ENCODE results near the gene NPTXR.

Gene NPTXR

GRCh38 chr22:38786631-38787030, 57.2 kb downstream of the NPTXR start:
- Mint-ChIP-seq H3K4me3 (no peak overlapping the region), H3K36me3 (no peaks in the 10 kb centered on the region), H3K9me3 (no peaks in the 10 kb centered on the region), H3K4me1 (peaks cover 7% of the 10 kb centered on the region), H3K27ac (no peak overlapping the region)
- DNase-seq (ENCODE audit: low spot score in 2 of 2) (no peak), ATAC-seq (no peak)

DNA sequence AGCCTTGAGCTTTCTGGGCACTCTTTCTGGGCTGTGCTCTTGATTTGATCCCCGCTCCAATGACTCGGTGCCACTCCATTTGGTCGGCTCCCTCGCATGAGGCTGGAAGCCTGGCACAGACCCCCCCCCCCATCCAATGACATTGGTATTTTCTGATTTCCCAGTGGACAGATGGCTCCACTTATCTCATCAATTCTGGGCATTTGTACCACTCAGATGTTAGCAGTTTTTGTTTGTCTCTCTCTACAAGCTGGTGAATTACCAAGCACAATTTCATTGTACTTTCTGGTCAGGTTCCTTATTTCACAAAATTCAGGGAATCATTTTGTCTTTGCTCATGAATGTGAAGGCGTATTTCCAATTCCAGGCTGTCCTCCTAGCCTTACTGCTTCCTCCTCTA, 59.0 kb downstream of the NPTXR start:
- no peak for ATAC-seq
- Mint-ChIP-seq H3K4me3 (no peak overlapping the region), H3K9me3 (no peaks in the 10 kb centered on the region), H3K4me1 (peaks cover 7% of the 10 kb centered on the region), H3K36me3 (no peaks in the 10 kb centered on the region), H3K27ac (no peak overlapping the region)
- no peak for DNase-seq (ENCODE audit: low spot score in 2 of 2)

GRCh38 chr22:38784035-38784434, 59.8 kb downstream of the NPTXR start:
- DNase-seq (ENCODE audit: low spot score in 2 of 2) (no peak), ATAC-seq (no peak)
- H3K4me3 Mint-ChIP-seq = no peak overlapping the region
- H3K36me3 Mint-ChIP-seq = no peaks in the 10 kb centered on the region
- peaks cover 7% of the 10 kb centered on the region for H3K4me1 Mint-ChIP-seq
- H3K9me3 Mint-ChIP-seq = no peaks in the 10 kb centered on the region
- H3K27ac Mint-ChIP-seq = peak overlapping the region; percentile 79

DNA sequence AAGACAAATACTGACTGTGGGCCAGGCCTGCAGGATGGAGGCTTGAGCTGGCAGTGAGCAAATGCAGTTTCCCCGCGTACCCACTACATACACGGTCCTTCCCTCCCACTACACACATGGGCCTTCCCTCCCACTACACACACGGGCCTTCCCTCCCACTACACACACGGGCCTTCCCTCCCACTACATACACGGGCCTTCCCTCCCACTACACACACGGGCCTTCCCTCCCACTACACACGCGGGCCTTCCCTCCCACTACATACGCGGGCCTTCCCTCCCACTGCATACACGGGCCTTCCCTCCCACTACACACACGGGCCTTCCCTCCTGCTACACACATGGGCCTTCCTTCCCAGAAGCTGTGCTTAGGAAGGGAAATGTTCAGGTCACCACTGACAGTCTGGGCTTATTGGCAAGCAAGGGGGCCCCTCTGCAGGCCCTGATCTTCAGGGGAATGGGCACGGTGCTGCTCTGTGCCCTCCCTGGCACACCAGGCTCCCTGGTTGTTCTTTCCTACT, 60.7 kb downstream of the NPTXR start:
- H3K9me3 Mint-ChIP-seq = no peaks in the 10 kb centered on the region
- ATAC-seq (no peak), DNase-seq (ENCODE audit: low spot score in 2 of 2) (no peak)
- no peak overlapping the region for H3K4me3 Mint-ChIP-seq
- H3K4me1 Mint-ChIP-seq = peaks cover 7% of the 10 kb centered on the region
- peak overlapping the region; percentile 79 for H3K27ac Mint-ChIP-seq
- no peaks in the 10 kb centered on the region for H3K36me3 Mint-ChIP-seq

DNA sequence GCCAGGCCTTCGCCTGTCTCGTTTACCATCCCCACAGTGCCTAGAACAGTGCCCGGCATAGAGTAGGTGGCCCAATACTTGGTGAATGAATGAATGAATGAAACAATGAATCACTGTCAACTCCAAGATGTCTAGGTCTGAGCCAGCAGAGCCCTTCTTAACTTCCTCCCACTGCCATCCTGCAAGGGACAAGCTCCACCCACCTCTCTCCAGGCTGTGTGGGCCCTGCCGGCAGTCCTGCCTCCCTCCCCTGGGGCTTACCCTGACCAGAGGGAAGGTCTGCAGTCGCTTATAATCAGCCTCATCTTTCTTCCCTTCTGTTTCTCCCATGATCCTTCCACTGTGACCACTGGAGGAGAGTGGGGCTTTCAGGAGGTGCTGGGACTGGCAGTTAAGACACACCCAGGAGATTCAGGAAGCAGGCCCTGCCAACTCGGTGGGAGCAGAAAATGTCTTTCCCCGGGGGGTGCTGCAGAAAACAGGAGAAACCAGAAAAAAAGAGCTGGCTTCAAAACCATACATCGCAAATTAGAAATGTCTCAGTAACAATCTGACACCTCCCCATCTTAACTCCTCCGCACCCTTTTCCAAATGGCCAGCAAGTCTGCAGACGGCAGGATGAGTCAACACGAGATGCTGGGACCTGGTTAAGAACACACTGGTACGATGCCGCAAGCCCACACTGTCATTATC, 61.3 kb downstream of the NPTXR start:
- ATAC-seq (no peak), DNase-seq (ENCODE audit: low spot score in 2 of 2) (no peak)
- Mint-ChIP-seq H3K36me3 (no peaks in the 10 kb centered on the region), H3K4me3 (no peak overlapping the region), H3K9me3 (no peaks in the 10 kb centered on the region), H3K27ac (peak overlapping the region; percentile 43), H3K4me1 (peaks cover 7% of the 10 kb centered on the region)

GRCh38 chr22:38781033-38781432, 62.8 kb downstream of the NPTXR start:
- Mint-ChIP-seq H3K27ac (no peak overlapping the region), H3K36me3 (no peaks in the 10 kb centered on the region), H3K9me3 (no peaks in the 10 kb centered on the region)

DNA sequence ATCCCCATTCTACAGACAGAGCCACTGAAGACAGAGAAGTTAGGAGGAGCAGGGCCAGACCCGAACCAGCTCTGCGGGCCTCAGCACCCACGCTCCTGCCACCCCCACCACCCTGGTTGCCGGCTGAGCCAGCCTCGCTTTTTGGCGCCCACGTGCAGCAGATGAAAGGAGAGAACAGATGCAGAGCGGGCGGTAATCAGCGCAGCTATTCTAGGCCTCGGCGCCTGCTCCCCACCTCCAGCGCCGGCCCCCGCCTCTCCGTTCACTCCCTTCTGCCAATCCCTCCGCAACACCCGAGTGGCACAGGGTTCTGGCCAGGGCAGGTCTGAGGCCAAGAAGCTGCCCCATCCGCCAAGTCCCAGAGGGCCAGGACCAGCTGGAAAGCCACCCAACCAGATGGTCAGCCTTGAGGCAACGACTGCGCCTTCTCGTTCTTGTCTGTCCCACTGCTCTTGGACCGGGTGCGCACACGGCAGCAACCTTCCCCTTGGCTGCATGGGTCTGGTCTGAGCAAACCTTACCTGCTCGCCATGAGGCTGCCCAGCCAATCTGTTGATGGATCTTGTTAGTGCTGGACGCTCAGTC, 66.6 kb downstream of the NPTXR start:
- no peaks in the 10 kb centered on the region for H3K36me3 Mint-ChIP-seq
- DNase-seq (ENCODE audit: low spot score in 2 of 2) (no peak), ATAC-seq (no peak)
- H3K4me3 Mint-ChIP-seq = no peak overlapping the region
- H3K9me3 Mint-ChIP-seq = no peaks in the 10 kb centered on the region
- H3K27ac Mint-ChIP-seq = no peak overlapping the region
- peaks cover 4% of the 10 kb centered on the region for H3K4me1 Mint-ChIP-seq

More at GRCh38 chr22:38781033-38781432, 62.8 kb downstream of the NPTXR start:
- no peak for DNase-seq (ENCODE audit: low spot score in 2 of 2)
- Mint-ChIP-seq H3K4me1 (peaks cover 7% of the 10 kb centered on the region), H3K4me3 (no peak overlapping the region)
- ATAC-seq = no peak

- no peak for ATAC-seq
- Mint-ChIP-seq H3K9me3 (no peaks in the 10 kb centered on the region), H3K27ac (peak overlapping the region; percentile 38), H3K4me3 (no peak overlapping the region), H3K4me1 (no peaks in the 10 kb centered on the region), H3K36me3 (no peaks in the 10 kb centered on the region)
- DNase-seq (ENCODE audit: low spot score in 2 of 2) = no peak
Observed at GRCh38 chr22:38776086-38776485, 67.7 kb downstream of the NPTXR start.

DNA sequence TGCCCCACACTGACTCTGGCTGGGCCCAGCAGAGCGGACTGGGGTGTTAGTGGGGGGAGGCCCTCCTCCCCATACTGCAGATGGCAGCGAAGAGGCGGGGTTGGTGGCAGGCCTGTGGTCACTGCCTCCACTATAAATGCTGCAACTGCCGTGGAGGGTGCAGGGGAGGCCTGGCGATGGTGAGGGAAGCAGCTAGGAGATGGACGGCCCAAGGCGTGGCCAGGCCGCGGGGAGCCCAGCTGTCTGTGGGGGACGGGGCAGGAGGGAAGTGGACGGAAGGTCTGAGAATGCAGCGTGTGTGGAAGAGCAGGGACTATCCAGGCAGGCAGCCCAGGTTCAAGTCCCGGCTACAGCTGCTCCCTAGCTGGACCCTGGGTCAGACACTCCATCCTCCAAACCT, 68.2 kb downstream of the NPTXR start:
- no peaks in the 10 kb centered on the region for H3K4me1 Mint-ChIP-seq

DNA sequence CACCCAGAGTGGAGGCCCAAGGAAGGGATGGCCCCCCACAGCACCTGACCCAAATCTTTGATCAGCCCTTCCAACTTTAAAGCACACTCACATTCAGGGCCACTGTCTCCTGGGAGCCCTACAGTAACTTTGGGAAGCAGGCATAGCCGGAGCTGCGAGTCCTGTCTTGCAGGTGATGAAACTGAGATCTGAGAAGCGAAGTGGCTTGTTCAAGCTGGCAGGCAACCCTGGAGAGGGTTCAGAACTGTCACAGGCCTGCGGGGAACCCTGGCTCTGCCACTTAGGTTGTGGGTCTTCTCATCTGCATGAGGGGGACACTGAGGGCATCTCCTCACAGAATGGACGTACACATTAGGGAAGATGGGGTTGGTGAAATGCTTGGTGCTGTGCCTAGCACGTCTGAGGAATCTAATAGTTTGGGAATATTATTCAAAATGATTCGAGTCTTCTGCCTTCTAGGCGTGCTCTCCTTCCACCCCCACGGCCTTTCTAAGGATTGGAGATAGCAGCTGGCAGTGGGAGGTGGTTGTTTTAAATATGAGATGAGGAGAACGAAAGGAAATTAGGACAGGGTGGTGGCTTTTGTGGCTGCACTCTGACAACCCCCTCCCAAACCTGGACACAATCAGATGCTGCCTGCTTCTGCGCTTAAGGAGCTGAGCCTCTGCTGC, 69.2 kb downstream of the NPTXR start:
- H3K9me3 Mint-ChIP-seq = no peaks in the 10 kb centered on the region
- DNase-seq (ENCODE audit: low spot score in 2 of 2) (no peak), ATAC-seq (no peak)
- H3K36me3 Mint-ChIP-seq = no peaks in the 10 kb centered on the region
- no peaks in the 10 kb centered on the region for H3K4me1 Mint-ChIP-seq
- no peak overlapping the region for H3K4me3 Mint-ChIP-seq
- H3K27ac Mint-ChIP-seq = peak overlapping the region; percentile 20

More for the DNA sequence above, 68.2 kb downstream of the NPTXR start:
- no peak for ATAC-seq
- Mint-ChIP-seq H3K27ac (peak overlapping the region; percentile 32), H3K9me3 (no peaks in the 10 kb centered on the region), H3K36me3 (no peaks in the 10 kb centered on the region), H3K4me3 (no peak overlapping the region)
- no peak for DNase-seq (ENCODE audit: low spot score in 2 of 2)

- peaks cover 7% of the 10 kb centered on the region for H3K4me1 Mint-ChIP-seq
- DNase-seq (ENCODE audit: low spot score in 2 of 2) (no peak), ATAC-seq (no peak)
- H3K9me3 Mint-ChIP-seq = no peaks in the 10 kb centered on the region
- no peaks in the 10 kb centered on the region for H3K36me3 Mint-ChIP-seq
- H3K27ac Mint-ChIP-seq = no peak overlapping the region
- no peak overlapping the region for H3K4me3 Mint-ChIP-seq
Observed at GRCh38 chr22:38773363-38773946, 70.4 kb downstream of the NPTXR start.

GRCh38 chr22:38772623-38772873, 71.3 kb downstream of the NPTXR start:
- Mint-ChIP-seq H3K4me3 (no peak overlapping the region), H3K9me3 (no peaks in the 10 kb centered on the region), H3K27ac (no peak overlapping the region), H3K4me1 (peaks cover 7% of the 10 kb centered on the region), H3K36me3 (no peaks in the 10 kb centered on the region)
- DNase-seq (ENCODE audit: low spot score in 2 of 2) (no peak), ATAC-seq (no peak)

DNA sequence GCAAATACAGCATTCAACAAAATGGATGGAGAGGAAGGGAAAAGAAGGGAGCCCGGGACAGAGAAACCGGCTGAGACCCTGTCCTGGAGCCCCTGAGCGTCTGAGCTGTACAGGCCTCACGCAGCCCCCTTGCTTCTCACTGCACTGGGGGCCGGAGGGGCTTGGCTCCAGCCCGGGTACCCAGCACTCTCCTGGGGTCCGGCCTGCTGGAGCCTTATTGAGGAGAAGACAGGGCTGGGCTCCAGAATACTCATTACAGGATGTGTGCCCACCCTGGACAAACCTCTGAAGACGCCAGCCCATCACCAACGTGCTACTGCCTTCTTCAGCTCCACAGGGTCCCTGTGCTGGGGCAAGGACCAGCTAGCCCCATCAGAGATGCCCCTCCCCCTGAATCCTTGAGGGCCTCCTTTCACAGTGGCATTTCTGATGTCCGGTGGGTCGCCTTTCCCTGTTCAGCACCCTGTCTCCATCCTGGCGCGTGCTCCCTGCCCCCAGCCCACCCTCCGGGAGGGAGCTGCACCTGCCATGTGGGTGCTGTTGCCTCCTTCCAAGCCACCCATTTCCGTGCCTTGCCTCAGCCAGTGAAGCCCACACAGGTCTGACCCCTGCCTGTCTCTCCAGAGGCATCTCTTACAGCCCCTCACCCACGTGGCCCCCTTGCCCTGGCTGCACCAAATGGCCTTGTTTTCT, 73.4 kb downstream of the NPTXR start:
- Mint-ChIP-seq H3K4me3 (no peak overlapping the region), H3K27ac (no peak overlapping the region), H3K36me3 (no peaks in the 10 kb centered on the region), H3K9me3 (no peaks in the 10 kb centered on the region), H3K4me1 (peaks cover 10% of the 10 kb centered on the region)
- DNase-seq (ENCODE audit: low spot score in 2 of 2) (no peak), ATAC-seq (no peak)
